OCI-LY7 (cell line): Measurements from ENCODE around the gene CTSC. TPM values are rescaled to one million over a fixed set of nuclear protein-coding genes. Genes with fewer than 3 reads are reported as not detected.

Experiments used
- BruUV-seq: library from RNA; stranded (reverse); fragments of 400-500 nt; replicated peaks from 2 replicates; lab custom pipeline; 2021; lab: Mats Ljungman, UMichigan
- CTCF ChIA-PET: fragments of 300-600 bp; sonication (Branson Sonifier 250); formaldehyde crosslinking; loops from one replicate; lab custom pipeline; 2022; ENCODE audit warnings: antibody characterized with exemption; ENCODE audit not compliant: unreplicated experiment; lab: Charles Lee
- POLR2A ChIA-PET: fragments of 300-600 bp; sonication (Branson Sonifier 250); formaldehyde crosslinking; loops from one replicate; lab custom pipeline; 2022; ENCODE audit warnings: antibody characterized with exemption; lab: Charles Lee
- DNase-seq: peaks from one replicate; pipeline ENCODE4 v3.0.0-alpha.2; 2015; ENCODE audit warnings: low spot score
- H2AFZ ChIP-seq: fragments of 200-600 bp; sonication (generic), shearing (Covaris generic); 2 replicates; pipeline ENCODE4 v1.6.1; 2014; ENCODE audit warnings: mild to moderate bottlenecking, antibody characterized with exemption, low read length, moderate library complexity
- H3K27ac ChIP-seq: fragments of 200-600 bp; sonication (generic); 2 replicates; pipeline ENCODE4 v1.5.1; 2014; ENCODE audit warnings: mixed run types, low read depth, mild to moderate bottlenecking, moderate library complexity, low read length, inconsistent platforms; ENCODE audit not compliant: poor library complexity, severe bottlenecking
- H3K36me3 ChIP-seq: fragments of 200-600 bp; sonication (generic); 2 replicates; pipeline ENCODE4 v1.6.1; 2014; ENCODE audit warnings: mild to moderate bottlenecking, antibody characterized with exemption, low read length, moderate library complexity, mixed read lengths; ENCODE audit not compliant: insufficient read depth
- H3K4me1 ChIP-seq: fragments of 200-600 bp; sonication (generic); 2 replicates; pipeline ENCODE4 v1.5.1; 2014; ENCODE audit warnings: mild to moderate bottlenecking, low read length; ENCODE audit not compliant: insufficient read depth, poor library complexity, severe bottlenecking
- H3K4me2 ChIP-seq: fragments of 200-600 bp; sonication (generic); 2 replicates; pipeline ENCODE4 v1.6.1; 2014; ENCODE audit warnings: mild to moderate bottlenecking, low read length
- H3K4me3 ChIP-seq: fragments of 200-600 bp; sonication (generic); 2 replicates; pipeline ENCODE4 v1.5.1; 2014; ENCODE audit warnings: mild to moderate bottlenecking, low read depth, low read length; ENCODE audit not compliant: poor library complexity, severe bottlenecking
- H3K79me2 ChIP-seq: fragments of 200-600 bp; sonication (generic); 2 replicates; pipeline ENCODE4 v1.6.1; 2016; ENCODE audit warnings: low read depth, mild to moderate bottlenecking, low read length, moderate library complexity, mixed read lengths; ENCODE audit not compliant: insufficient read depth
- H3K9me2 ChIP-seq: fragments of 200-600 bp; sonication (generic); 2 replicates; pipeline ENCODE4 v1.6.1; 2016; ENCODE audit warnings: mild to moderate bottlenecking, low read length, mixed read lengths; ENCODE audit not compliant: insufficient read depth
- H3K9me3 ChIP-seq: fragments of 200-600 bp; sonication (generic); 2 replicates; pipeline ENCODE4 v1.6.1; 2014; ENCODE audit warnings: mild to moderate bottlenecking, mixed run types, low read length, mixed read lengths
- H4K20me1 ChIP-seq: fragments of 200-600 bp; sonication (generic); 2 replicates; pipeline ENCODE4 v1.6.1; 2014; ENCODE audit warnings: mild to moderate bottlenecking, antibody characterized with exemption, low read length, moderate library complexity, mixed read lengths; ENCODE audit not compliant: insufficient read depth
- EZH2phosphoT487 ChIP-seq: fragments of 200-600 bp; sonication (generic); IDR thresholded peaks from 2 replicates; pipeline ENCODE4 v1.6.1; 2018; ENCODE audit warnings: low read depth, borderline replicate concordance, mild to moderate bottlenecking, mixed run types, antibody characterized with exemption, low read length, moderate library complexity, mixed read lengths
- intact Hi-C: fragments of 100-400 bp; cut with micrococcal nuclease; formaldehyde crosslinking; loops from one replicate; pipeline ENCODE4 v1.10.0; 2022; ENCODE audit not compliant: unreplicated experiment
- total RNA-seq, 2 experiments: library from RNA; depleted of rRNA in 1 of 2; stranded (reverse); fragments of >200 nt in 1 of 2; shearing (Covaris generic) in 1 of 2; gene quantifications; 2 replicates each; pipeline ENCODE4 v1.2.3, GENCODE V29; 2014 to 2022
- TF ChIP-seq, protein P1 (sequence below): fragments of 200-600 bp; sonication (generic); conservative IDR thresholded peaks from 2 replicates; pipeline ENCODE4 v1.5.1; 2014; ENCODE audit warnings: mild to moderate bottlenecking, antibody characterized with exemption, low read length, moderate library complexity, mixed read lengths

The CTSC gene
- total RNA-seq, 2 experiments from 2014 or later, result 60.5 to 90.3 TPM

DNA sequence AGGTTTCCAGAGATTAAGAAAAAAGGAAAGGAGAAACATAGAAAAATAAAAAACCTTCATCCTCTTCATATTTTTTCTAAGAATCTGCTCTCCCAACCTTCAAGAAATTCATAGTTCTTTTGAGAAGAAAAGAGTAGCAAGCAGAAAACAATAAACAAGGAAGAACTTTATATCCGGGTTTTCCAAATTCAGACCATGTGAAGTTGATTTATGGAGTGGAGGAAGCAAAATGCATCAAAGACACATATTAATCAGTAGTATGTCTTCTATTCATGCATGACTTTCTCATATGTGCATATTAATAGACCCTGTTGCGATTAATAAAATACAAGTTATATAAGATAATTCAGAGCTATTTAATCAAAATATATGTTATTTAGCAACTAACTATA, 20.5 kb upstream of the CTSC start:
- Histone ChIP-seq H3K9me3 (no peaks in the 10 kb centered on the region), H3K27ac (no peak overlapping the region), H3K79me2 (no peaks in the 10 kb centered on the region), H2AFZ (no peak overlapping the region), H3K9me2 (no peaks in the 10 kb centered on the region), H3K36me3 (no peaks in the 10 kb centered on the region), H4K20me1 (no peaks in the 10 kb centered on the region), H3K4me3 (no peak overlapping the region), H3K4me1 (no peaks in the 10 kb centered on the region), H3K4me2 (no peak overlapping the region)
- no TSS peak for BruUV-seq
- CTCF ChIA-PET, result no interaction called here
- intact Hi-C loops, result no loop called here
- POLR2A ChIA-PET, result interaction anchor here (0.9 kb wide), 1 partner anchor 21 kb away, joined by 3 read pairs; no protein-coding TSS in a partner anchor
- TF ChIP-seq, protein P1, sequence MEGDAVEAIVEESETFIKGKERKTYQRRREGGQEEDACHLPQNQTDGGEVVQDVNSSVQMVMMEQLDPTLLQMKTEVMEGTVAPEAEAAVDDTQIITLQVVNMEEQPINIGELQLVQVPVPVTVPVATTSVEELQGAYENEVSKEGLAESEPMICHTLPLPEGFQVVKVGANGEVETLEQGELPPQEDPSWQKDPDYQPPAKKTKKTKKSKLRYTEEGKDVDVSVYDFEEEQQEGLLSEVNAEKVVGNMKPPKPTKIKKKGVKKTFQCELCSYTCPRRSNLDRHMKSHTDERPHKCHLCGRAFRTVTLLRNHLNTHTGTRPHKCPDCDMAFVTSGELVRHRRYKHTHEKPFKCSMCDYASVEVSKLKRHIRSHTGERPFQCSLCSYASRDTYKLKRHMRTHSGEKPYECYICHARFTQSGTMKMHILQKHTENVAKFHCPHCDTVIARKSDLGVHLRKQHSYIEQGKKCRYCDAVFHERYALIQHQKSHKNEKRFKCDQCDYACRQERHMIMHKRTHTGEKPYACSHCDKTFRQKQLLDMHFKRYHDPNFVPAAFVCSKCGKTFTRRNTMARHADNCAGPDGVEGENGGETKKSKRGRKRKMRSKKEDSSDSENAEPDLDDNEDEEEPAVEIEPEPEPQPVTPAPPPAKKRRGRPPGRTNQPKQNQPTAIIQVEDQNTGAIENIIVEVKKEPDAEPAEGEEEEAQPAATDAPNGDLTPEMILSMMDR, result no peak
- no peak for TF ChIP-seq EZH2phosphoT487
- no peak for DNase-seq

DNA sequence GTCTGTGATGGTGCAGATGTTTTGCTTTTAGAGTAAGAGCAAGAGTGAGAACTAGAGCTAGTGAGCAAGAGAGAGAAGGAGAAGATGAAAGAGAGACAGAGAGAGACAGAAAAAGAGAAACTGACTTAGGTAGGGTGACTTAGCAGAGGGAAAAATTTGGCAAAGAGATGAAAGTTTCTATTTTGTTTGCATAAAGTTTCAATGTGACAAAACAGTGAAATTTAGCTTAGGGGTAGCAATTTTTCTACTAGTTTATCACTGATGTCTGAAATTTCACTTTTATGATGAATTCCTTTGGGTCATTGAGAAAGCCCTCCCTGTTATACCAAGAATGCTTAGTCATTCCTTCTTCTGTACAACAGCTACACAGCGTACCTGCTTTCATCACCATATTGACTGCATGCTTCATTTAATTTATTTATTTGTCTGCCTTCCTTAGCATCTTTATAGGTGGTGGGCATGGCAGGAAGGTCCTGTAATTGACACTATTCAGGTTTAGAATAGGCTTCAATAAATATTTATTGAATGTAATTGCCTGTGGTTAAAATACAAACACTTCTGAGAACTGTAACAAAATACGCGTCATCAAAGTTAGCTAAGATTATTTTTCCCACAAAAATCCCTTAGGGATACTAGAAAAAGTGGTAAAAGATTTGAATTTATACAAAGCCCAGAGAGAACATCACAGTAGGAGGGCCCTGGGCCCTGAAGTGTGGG, 19.9 kb upstream of the CTSC start:
- Histone ChIP-seq H3K79me2 (no peaks in the 10 kb centered on the region), H3K9me2 (no peaks in the 10 kb centered on the region), H2AFZ (no peak overlapping the region), H3K36me3 (no peaks in the 10 kb centered on the region), H3K4me3 (no peak overlapping the region), H3K4me1 (no peaks in the 10 kb centered on the region), H4K20me1 (no peaks in the 10 kb centered on the region), H3K9me3 (no peaks in the 10 kb centered on the region), H3K27ac (no peak overlapping the region), H3K4me2 (no peak overlapping the region)
- ChIA-PET CTCF (no interaction called here), POLR2A (interaction anchor here (0.6 kb wide), 2 partner anchors 28 to 1317 kb away, joined by 3 to 4 read pairs; no protein-coding TSS in a partner anchor)
- TF ChIP-seq, protein P1, result no peak
- TF ChIP-seq EZH2phosphoT487, result no peak
- no TSS peak for BruUV-seq
- DNase-seq, result no peak
- intact Hi-C loops, result no loop called here

- no peak overlapping the region for H3K27ac ChIP-seq
- no peaks in the 10 kb centered on the region for H3K9me3 ChIP-seq
- ChIA-PET CTCF (no interaction called here), POLR2A (interaction anchor here (0.6 to 1.7 kb wide), 4 partner anchors 11 to 1058 kb away, joined by 3 to 6 read pairs (median 4); no protein-coding TSS in a partner anchor)
- no TSS peak for BruUV-seq
- no peaks in the 10 kb centered on the region for H3K36me3 ChIP-seq
- H4K20me1 ChIP-seq, result no peaks in the 10 kb centered on the region
- intact Hi-C loops, result no loop called here
- H2AFZ ChIP-seq, result no peak overlapping the region
- DNase-seq, result no peak
- H3K9me2 ChIP-seq, result no peaks in the 10 kb centered on the region
- no peak overlapping the region for H3K4me3 ChIP-seq
- H3K4me2 ChIP-seq, result no peak overlapping the region
- no peaks in the 10 kb centered on the region for H3K4me1 ChIP-seq
- TF ChIP-seq EZH2phosphoT487, result no peak
- TF ChIP-seq, protein P1, result no peak
- no peaks in the 10 kb centered on the region for H3K79me2 ChIP-seq
These were observed 18.4 kb upstream of the CTSC start for GRCh38 chr11:88355887-88356286.
